HG03280 (cell line): Measurements from ENCODE around the gene CYP2A6.
"Not testable (repeated sequence)": the region's sequence is repeated elsewhere in the genome, so short reads cannot be mapped to it uniquely, and the experiment has no call there.

Source experiments
- ATAC-seq: cut with Tn5 transposase; IDR thresholded peaks from one replicate; pipeline ENCODE4 v1.9.1; 2021; ENCODE audit warnings: mild to moderate bottlenecking, moderate library complexity; ENCODE audit not compliant: unreplicated experiment

Gene CYP2A6

GRCh38 chr19:40852467-40853152 is 2.4 kb upstream of the CYP2A6 start:
- ATAC-seq = not testable (repeated sequence)

GRCh38 chr19:40846722-40847121 is 3.5 kb downstream of the CYP2A6 start:
- not testable (repeated sequence) for ATAC-seq

GRCh38 chr19:40843653-40844052 is 6.6 kb downstream of the CYP2A6 start:
- ATAC-seq = not testable (repeated sequence)

GRCh38 chr19:40842997-40843652 is 7.1 kb downstream of the CYP2A6 start:
- not testable (repeated sequence) for ATAC-seq

- ATAC-seq = not testable (repeated sequence)
Measured at GRCh38 chr19:40842012-40842411, 8.2 kb downstream of the CYP2A6 start.

GRCh38 chr19:40838477-40838876 is 11.8 kb downstream of the CYP2A6 start:
- ATAC-seq = not testable (repeated sequence)

GRCh38 chr19:40836754-40837429 is 13.4 kb downstream of the CYP2A6 start:
- no peak for ATAC-seq

- ATAC-seq = not testable (repeated sequence)
Measured at GRCh38 chr19:40833728-40834533, 16.3 kb downstream of the CYP2A6 start.

- not testable (repeated sequence) for ATAC-seq
Measured at GRCh38 chr19:40832431-40832790, 17.8 kb downstream of the CYP2A6 start.

GRCh38 chr19:40831502-40832430 is 18.5 kb downstream of the CYP2A6 start:
- no peak for ATAC-seq

GRCh38 chr19:40830741-40831140 is 19.5 kb downstream of the CYP2A6 start:
- ATAC-seq = not testable (repeated sequence)

- no peak for ATAC-seq
Measured at GRCh38 chr19:40829205-40829604, 21.0 kb downstream of the CYP2A6 start.

GRCh38 chr19:40827386-40828247 is 22.6 kb downstream of the CYP2A6 start:
- no peak for ATAC-seq

GRCh38 chr19:40826699-40827385 is 23.4 kb downstream of the CYP2A6 start:
- not testable (repeated sequence) for ATAC-seq

- ATAC-seq = not testable (repeated sequence)
Measured at GRCh38 chr19:40826312-40826698, 23.9 kb downstream of the CYP2A6 start.

- ATAC-seq = not testable (repeated sequence)
Measured at GRCh38 chr19:40825460-40826095, 24.7 kb downstream of the CYP2A6 start.

GRCh38 chr19:40824916-40825315 is 25.3 kb downstream of the CYP2A6 start:
- not testable (repeated sequence) for ATAC-seq
